Peyer's patch (tissue), 4 donors: ENCODE data around the gene REC8.

Experiments
- CTCF ChIP-seq, 6 experiments: fragments of 450-650 bp in 4 of 6; fragments of 200-600 bp in 2 of 6; sonication (generic) in 1 of 6; IDR thresholded peaks; one replicate each; pipeline ENCODE4 v1.5.1; 2017 to 2019; ENCODE audit warnings: antibody characterized with exemption in 6 of 6, mild to moderate bottlenecking in 3 of 6, moderate library complexity in 1 of 6
- POLR2A ChIP-seq, 2 donors: fragments of 450-650 bp; IDR thresholded peaks; one replicate each; pipeline ENCODE4 v1.5.1; 2017; ENCODE audit warnings: antibody characterized with exemption in 2 of 2, mild to moderate bottlenecking in 2 of 2, moderate library complexity in 2 of 2

GRCh38 chr14:24171422-24172260, at the start of gene REC8:
- no peak for TF ChIP-seq CTCF (IDR thresholded peaks at IDR 0.05)
- TF ChIP-seq POLR2A (IDR thresholded peaks at IDR 0.05), result no peak
